Suppressor macrophage treated with lipopolysaccharide for 1 hour (primary cell): ENCODE measurements around the gene HCN4.

Source experiments
- DNase-seq, 3 donors: peaks; one replicate each; pipeline ENCODE4 v3.0.0-alpha.2; 2020 to 2022

The HCN4 gene

DNA sequence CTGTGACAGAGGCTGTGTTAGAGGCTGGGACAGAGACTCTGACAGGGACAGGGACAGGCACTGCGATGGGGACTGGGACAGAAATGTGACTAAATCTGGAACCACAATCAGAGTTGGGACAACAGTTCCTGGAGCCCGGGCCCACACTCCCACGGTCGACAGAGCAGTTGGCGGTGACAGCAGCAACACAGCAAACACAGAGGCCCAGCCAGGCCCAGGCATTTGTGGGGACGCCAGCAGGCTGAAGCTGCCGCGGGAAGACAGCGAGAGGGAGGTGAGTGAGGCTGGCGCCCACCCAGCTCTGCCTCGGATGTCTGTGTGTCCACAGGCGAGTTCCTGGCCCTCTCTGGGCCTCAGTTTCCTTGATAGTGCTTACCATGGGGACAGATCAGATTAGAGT is 9.3 kb upstream of the HCN4 start:
- DNase-seq: no peak

DNA sequence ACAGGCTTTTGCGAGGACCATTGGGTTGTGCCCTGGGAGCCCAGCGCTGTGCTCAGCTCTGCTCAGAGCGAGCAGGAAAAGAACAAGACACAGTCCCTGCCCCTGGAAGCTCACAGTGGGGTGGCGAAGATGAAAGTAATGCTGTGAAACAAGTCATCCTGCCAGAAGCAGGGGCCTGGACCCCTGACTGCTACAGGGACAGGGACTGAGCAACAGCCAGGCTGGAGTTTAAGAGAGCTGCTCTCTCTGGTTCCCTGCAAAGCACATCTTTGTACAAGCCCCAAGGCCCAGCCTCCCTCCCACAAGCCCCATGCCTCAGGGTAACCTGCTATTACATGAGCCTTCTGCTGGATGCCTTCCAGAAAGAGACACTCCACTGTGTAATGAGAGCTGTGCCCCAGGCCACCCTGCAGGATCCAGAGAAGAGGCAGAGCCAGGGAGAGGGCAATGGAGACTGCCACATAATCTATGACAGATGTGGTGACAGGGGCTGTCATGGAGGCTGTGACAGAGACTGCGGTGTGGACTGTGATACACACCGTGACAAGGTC is 7.1 kb upstream of the HCN4 start:
- no peak for DNase-seq

DNA sequence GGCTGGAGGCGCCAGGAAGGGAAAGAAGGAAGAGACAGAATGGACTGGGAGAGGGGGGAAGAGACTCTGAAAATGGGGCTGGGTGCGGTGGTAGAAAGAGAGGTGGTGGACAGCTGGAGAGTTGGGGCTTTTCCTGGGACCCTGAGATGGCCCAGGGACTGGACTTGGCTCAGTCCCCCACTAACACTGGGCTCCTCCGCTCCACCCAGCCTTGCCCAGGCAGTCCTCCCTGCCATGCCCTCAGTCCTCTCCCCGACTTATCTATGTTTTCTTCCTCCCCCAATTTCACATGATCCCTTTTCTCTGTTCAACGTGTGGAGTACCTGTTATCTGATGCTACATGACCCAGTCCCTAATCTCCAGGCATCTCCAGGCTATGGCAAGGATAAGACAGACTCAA is 6.3 kb upstream of the HCN4 start:
- DNase-seq: no peak

DNA sequence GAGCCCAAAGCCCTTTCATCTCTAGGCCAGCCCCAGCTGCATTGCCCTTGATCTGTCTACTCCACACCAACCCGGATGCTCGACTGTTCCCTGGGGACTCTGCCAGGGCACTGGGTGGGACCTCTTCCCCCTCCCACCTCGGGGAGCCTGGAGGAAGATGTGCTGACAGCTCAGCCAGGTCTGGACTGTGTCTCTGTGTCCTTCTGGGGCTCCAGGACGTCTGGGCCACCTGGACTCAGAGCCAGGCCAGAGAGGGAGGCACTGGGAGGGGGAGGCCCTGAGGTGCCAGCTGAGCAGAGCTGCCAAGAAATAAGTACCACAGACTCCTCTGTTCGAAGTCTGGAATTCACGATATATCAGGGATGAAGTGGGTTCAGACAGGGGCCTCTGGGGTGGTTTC is 5.8 kb upstream of the HCN4 start:
- DNase-seq: no peak

DNA sequence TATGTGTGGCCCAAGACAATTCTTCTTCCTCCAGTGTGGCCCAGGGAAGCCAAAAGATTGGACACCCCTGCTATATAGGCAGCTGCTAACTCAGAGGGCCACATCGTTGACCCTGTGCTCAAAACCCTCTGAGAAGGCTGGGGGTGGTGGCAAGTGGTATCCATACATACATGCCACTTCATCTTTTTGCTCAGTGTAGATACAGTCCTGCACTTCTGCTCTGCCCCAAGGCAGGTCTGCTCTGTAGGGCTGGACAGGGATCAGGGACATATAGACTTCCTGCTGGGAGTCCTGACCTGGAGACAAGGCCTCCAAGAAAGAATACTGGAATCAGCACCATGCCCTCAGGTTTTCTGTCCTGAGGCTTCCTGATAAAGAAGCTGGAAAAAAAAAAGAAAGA is 4.5 kb upstream of the HCN4 start:
- DNase-seq: no peak

DNA sequence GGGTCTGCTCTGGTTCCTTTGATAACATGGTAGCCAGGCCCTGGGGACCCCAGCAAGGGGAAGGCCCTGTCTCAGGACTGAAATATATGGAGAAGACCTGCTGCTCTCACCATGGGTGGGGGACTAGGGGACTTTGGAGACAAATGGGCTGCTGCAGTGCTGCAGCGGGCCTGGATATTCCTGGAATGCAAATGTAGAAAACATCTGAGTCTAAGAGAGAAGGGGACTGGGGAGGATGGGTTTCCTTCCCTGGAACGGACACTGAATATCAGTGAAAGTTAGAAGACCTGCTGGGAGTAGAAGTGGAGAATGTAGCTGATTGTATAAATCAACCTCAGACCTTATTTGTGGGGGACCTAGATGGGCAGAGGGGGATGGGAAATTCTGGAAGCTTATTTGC is 3.1 kb upstream of the HCN4 start:
- no peak for DNase-seq

DNA sequence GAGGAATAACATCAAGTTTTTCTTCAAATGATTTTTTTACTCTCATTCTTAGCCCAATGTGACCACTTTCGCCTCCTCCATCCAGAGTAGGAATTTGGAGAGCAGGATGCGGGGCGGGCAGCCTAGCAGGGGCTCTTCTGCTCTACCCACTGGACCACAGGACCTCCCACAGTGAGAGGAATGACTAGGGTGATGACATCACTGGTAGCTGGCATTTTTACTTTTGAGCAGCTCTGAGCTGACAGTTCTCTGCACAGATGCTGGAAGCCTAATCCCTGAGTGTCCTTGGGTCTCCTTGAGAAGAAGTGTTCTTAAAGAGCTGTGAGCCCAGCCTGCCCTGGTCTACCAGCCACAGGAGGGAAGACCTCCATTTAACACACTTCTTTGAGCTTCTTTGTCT is 1.4 kb upstream of the HCN4 start:
- no peak for DNase-seq

DNA sequence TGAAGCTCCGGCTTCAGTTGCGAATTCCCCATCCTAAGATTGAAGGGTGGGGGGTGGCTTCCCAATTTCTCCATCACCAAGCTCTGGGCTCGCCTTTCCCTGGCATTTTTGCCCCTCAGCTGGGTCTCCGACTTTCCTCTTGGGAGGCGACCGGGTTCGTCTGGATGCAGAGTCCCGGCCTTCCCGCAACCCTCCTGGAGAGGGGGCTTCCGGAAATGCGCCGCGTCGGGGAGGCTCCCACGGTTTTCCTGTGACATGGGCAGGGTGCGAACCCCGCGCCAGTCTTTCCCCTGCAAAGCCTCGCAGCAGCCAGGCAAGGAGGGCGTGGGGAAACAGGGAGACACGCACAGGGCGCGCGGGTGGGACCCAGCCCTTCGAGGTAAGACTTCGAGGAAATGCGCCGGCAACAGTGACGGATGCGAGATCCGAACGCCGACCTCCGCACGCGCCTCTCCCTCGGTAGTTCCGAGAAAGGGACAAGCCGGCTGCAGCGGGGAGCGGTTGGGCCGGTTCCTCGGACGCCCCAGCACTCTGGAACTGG is 466 bp upstream of the HCN4 start:
- no peak for DNase-seq

DNA sequence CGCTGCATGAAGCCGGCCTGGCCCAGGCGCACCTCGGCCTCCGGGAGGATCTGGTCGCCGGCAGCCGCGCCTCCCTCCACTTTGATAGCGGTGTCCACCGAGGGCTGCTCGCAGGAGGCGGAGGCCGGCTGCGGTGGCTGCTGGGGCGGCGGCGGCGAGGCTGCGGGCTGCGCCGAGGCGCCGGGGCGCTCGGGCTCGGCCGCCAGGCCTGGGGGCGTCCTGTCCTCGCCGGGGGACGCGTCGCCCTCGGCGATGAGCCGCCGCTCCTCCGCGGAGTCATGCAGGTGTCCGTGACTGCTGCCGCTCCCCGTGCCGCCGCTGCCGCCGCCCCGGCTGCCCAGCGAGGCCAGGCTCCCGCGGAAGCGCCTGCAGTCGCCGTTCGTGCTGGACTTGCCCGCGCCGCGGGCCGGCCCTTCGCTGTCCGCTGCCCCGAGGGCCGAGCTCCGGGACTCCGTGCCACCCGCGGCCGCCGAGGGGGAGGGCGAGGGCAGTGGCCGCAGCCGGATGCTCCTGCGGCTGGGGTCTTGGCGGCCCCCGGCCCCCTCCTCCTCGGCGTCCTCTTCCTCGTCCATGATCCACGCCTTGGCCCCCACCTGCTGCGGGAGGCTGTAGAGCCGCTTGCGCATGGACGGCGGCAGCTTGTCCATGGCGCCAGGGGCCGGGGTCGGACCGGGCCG is 996 bp downstream of the HCN4 start:
- DNase-seq: no peak

DNA sequence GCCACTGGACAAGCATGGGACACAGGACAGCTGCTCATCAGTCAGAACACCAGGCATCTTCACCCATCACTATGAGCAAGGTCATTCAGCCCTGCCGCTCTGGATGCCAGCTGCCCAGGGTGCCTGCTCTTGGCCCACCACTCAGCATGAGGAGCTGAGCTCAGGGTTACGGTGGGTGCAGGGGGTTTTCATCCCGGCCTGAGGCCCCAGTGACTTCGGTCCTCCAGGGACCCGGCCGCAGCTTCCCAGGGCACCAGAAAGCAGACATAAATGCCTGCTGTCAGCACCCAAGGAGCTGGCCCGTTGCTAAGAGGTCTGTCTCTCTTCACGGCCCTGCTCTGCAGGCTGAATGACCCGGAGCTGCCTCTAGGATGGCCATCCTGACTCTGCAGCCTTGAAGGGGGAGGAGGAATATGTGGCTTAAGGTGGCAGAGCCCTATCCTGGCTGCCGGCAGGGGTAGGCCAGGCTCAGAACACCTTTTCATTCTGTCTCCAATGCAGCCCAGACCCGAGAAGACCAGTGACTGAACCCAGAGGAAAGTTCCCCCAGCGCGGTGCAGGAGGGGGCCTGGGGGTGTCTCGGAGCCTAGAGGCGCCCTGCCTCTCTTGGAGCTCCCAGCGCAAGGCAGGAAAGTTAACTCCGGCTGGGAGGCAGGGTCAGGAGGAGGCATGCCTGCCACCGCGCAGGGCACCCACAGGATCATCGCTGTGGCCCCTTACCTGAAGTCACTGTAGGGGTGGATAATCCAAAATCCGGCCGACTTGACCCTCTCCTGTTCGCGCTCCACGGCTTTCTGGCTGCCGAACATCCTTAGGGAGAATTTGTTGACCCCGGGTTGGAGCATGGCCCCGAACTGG is 1.8 kb downstream of the HCN4 start:
- no peak for DNase-seq

DNA sequence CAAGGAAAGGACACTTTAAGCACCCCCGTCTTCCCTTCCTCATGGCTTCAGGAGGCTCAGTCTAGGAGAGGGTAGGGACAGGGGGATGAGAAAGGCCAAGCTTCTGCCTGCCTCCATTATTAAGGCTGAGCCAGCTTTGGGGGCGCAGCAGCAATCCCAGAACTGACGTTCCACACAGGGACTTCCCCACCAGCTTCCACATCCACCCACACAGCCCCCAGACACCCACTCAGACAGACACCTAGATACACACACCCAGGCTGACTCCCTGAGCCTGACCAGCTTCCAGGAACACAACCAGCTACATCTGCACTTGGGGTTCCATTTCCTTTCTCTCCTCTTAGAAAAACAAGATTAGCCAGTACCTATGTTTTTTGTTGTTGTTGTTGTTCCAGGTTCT is 4.7 kb downstream of the HCN4 start:
- no peak for DNase-seq

DNA sequence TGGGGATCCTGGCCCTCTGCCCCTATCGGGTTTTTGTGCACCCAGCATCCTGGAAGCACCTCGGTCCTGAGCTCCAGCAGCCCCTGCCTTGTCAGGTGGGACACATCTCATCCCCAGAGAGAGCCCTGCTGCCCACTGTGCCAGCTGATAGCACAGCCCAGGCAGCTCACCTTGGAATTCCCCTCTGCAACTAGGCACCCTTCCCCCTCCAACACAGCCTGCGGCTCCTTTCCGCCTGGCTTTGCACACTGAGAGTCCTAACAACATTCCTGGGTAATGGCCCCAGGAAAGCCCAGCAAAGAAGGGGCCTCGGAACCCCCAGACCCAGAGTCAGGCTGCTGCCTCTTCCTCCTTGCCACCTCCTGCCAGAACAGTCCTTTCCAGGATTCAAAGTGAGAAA is 5.9 kb downstream of the HCN4 start:
- no peak for DNase-seq

DNA sequence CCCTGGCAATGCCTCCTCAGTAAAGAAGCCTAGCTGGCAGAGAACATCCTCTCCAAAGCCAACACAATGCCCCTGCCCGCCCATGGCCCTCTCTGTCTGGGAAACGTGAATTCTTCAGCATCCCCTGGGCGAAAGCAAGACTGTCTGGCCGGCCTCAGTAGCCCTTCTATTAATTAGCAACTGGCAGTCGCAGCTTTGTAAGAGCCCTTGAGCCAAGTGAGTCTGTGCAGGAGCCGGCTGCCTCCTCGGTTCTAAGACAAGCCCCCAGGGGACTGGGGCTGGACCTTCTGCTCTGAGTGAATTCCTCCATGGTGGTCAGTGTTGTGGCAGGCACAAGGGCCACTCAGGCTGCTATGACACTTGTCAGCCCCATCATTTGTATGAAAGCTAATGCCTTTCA is 7.4 kb downstream of the HCN4 start:
- DNase-seq: no peak

DNA sequence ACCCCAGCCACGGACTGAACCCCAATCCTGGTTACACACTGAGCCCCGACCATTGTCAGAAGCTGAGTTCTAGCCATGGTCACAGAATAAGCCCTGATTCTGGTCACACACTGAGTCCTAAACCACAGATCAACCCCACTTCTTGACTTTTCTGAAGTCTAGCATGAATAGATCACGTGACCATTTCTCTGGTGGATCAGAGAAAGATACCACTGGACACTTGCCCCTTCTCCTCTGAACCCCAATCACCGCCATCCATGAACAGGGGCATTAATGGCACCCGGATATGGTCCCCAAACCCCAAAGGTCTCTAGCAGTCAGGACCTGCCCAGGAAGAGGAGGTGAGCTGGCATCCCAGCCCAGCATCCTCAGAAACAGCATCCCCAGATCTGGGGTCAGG is 9.1 kb downstream of the HCN4 start:
- DNase-seq: no peak

DNA sequence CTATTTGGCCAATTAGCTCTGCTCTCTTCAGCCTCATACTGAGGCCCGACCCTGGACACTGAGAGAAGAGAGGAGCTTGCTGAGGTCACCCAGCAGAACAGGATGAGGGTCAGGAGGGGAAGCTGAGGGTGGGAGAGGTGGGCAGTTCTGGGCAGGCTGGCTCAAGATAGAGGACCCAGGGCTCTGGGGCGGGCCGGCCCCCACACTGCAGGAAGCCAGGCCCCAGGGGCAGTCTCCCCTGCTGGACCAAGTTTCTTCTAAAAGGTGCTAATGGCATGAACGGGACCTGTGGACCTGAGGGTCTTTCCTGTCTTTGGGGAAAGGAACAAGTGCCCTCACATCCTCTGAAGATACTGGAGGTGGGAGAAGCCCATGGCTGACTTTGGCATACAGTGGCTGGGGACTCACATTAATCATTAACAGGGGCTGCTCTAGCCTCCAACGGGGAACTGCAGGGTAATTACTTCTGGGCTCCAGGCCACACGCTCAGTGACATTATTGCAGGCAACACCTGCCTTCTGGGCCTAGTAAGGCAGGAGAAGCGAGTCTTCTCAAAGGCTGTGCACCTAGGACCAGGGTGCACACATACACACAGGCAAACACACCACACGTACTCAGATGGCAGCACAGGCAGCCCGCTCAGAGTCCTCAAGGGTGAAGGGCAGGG is 10.6 kb downstream of the HCN4 start:
- no peak for DNase-seq

DNA sequence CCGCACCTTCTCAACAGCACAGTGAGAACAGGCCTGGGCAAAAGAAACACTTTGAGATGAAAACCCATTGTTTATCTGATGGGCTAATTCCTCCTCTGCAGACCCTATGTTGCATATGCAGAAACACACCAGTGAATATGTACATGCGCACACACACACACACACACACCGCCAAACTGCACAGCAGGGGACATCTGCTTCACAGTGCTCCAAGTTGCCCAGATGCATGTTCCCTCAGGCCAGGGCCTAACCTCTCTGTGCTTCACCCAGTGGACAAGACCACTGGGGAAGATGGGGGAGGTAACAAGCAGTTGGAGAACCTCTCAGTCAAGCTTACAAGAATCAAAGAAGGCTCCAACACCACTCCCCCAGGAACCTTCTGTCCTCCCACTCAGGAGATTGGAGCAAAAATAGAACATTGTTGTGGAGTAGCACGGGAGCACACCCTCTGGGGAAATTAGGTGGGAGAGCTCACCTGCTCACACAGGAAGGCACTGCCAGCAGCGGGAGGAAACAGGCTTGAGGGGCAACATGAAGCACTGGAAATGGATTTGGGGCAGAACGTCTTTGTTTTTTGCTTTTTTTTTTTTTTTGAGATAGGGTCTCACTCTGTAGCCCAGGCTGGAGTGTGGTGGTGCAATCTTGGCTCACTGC is 13.0 kb downstream of the HCN4 start:
- DNase-seq: no peak

DNA sequence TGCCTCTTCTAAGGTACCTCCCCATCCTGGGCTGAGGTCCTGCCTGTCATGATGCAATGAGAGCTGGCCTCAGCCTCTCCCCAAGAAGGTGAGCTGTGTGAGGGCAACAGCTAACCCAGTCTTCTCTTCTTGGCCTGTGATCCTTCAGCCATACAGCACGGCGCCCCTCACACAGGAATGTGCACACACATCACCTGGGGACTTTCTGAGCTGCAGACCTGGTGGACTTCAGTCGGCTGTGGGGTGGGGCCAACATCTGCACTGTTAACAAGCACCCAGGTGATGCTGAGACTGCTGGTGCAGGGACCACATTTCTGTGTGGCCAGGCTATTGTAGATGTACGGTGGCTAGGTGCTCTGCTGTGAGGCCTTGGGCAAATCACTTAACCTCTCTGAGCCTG is 14.5 kb downstream of the HCN4 start:
- no peak for DNase-seq

DNA sequence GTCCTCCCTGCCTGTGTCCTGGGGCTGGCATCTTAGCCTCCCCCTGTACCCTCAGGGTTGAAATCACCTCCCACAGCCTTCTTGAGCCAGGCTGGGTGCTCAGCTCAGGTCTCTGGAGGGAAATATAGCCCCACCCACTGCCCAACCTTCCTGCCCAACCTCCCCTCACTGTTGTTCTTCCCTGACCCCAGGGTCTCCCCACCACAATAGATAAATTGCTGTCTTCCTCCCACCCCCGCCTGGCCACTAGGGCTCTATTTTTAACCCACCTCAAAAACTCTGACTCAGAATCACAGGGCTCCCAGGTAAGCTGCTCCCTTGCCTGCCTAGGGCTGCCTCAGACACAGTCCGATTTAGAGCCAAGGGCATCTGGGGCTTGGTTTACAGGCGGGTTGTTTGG is 15.0 kb downstream of the HCN4 start:
- no peak for DNase-seq

DNA sequence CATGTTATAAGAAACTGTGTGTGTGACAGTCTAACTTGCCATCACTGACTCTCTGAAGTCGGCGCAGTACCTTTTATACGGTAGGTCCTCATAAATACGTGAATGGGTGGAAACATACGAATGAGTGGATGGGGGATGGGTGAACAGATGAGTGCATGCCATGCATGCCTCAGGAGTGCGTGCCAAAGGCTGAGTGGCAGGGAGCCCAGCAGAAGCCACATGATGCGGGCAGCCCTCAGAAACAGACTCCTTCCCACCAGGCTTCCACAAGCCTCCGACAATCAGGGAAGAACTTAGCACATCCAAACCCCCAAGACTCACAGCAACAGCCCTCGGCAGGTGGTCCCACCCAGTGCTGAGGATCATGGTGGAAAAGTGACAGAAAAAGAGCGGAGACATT is 16.7 kb downstream of the HCN4 start:
- no peak for DNase-seq

DNA sequence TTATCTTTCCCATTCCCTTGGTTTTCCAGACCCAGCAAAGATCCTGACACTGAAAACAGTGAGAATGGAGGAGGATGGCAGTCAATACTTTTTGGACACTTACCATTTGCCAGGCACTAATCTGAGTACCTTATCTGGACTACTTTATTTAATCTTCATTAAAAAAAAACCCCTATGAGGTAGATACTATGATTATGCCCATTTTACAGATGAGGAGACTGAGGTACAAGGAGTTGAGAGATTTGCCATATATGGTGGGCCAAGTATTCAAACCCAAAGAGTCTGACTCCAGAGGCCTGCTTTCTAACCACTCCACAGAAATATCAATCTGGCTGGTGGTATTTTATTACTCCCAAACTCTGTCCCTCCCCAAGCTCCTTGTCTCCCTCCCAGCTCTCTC is 19.6 kb downstream of the HCN4 start:
- no peak for DNase-seq

DNA sequence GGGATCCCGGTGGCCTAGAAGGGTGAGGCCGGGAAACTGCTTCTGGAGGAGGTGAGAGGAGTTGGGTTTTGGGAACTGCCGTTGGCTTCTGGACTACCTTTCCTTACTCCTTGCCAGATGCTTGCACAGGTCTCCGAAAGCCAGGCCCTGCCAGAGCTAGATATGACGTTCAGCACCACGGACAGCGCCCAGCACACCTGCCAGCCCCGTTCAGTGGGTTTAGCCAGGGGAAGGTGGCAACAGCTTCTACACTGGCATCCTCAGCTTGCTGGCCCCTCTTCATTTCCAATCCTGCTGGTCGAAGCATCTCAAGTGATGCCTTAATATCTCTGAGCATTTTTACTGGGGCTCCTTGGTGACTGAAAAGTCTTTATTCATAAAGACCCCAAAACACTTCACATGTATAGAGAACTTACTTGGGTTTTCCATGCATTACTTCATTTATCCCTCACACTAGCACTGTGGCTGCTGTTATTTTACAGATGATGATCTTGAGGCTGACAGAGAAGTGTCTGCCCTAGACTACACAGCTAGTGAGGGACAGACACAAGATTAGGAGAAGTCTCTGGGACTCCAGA is 21.9 kb downstream of the HCN4 start:
- peak in 2 of 3 donors; percentile 10 to 28 for DNase-seq

DNA sequence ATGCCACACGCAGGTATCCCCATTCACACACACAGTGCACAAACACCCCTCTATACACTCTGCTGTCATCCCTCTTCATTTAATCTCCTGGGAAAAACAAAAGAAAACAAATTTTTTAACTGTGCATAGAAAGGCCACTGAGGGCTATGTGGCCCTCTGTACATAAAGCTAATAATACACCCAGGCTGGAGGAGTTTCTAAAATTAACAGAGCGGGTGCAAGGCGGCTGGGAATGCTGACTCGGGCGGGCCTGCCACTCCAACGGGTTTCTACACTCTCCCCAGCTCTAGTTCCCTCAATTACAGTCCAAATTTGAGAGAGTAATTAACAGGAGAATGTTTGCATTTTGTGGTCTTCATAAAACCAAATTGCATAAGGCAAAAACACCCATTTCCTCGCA is 23.1 kb downstream of the HCN4 start:
- no peak for DNase-seq

DNA sequence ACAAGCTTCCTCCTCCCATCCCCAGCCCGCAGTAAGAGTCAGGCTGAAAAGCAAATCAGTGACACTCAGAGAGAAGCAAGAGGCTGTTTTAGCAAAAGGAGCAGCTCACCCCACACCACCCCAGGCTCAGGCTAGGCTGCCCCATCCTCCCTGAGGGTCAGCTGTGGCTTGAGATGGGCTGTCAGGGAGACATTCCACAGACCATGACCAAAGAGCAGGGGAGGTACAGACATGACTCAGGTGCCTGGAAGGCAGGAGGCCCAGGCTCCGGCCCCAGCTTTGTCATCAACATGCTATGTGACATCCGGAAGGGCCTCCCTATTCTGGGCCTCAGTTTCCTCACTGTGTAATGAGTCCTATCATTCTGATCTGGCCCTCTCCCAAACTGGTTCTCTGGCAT is 24.7 kb downstream of the HCN4 start:
- DNase-seq: no peak
